Fibroblast of gingiva (primary cell): ENCODE measurements around the gene KCNB1.
A peak's percentile ranks its signal among the peaks of the same experiment; 100 is the strongest.

Experiments used
- DNase-seq: peaks from one replicate; pipeline ENCODE4 v3.0.0-alpha.2; 2011; ENCODE audit warnings: low read depth

KCNB1 gene

GRCh38 chr20:49497398-49497669, 14.9 kb upstream of the KCNB1 start:
- DNase-seq: no peak

DNA sequence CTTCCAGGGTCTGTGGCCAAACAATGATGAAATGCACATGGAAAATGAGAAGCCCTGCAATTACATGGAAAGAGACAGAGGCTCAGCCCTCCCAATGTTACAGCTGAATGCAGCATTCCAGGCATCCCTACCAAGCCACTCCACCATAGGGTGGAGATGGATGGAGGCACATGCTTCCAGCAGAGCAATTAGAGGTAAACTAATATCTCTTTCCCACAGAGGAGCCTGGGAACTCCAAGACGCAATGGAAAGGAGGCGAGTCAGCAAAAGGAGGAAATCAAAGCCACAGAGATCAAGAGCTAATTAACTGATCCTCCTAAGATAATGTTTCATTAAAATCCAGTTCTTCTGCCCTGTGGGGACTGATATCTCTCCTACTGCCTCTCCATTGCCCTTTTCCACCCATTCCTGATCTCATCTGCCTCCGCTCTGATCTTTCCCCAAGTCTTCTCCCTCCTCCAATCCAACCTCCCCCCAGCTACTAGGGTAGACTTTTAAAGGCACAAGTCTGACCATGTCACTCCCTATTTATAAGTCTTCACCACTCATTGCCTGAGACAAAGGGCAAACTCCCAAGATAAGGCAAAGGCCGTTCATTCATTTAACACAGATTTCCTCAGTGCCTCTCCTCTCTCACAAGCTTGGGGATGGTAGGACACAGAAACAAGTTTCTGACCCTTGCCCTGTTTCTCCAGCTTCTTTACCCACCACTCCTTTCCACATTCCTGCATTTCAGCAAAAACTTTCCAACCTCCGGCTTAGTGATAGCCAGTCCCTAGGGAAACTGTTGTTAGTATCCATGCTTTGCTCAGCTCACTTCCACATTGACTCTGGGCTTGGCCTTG, 14.3 kb upstream of the KCNB1 start:
- peak; percentile 22 for DNase-seq

GRCh38 chr20:49496043-49496442, 13.6 kb upstream of the KCNB1 start:
- DNase-seq: no peak

- no peak for DNase-seq
These were observed 8.2 kb upstream of the KCNB1 start for GRCh38 chr20:49490689-49491088.

DNA sequence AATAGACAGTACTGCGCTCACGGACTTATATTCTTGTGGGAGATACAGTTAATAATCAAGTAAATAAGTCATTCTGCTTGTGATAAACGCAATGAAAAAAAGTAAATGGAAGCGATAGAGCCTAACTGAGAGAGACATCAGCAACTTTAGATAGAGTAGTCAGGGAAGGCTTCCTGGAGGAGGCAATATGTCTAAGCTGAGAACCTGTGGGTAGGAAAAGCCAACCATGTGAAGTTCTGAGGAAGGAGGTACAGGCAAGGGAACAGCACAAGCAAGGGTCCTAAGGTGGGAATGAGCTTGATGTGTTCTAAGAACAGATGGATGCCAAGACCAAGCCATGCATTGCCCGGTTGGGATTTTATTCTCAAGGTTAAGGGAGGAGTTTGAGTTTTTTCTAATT, 7.2 kb upstream of the KCNB1 start:
- no peak for DNase-seq

- no peak for DNase-seq
These were observed 3.6 kb upstream of the KCNB1 start for GRCh38 chr20:49486064-49486463.

DNA sequence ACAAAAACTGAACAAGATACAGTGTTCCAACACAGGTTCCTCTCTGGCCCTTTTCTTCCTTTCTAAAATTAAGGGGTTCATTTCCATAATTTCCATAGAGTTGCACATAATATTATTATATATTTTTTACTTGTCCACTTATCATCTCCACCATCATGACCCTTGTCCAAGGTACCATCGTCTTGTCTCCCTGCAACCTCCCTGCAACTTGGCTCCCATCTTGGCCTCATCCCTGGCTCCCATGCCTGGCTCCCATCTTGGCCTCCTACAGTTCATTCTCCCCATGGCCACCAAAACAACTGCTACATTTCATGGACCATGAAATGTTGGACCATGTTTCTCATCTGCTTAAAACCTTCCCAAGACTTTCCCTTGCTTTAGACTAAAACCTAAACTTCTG, 3.1 kb upstream of the KCNB1 start:
- no peak for DNase-seq

DNA sequence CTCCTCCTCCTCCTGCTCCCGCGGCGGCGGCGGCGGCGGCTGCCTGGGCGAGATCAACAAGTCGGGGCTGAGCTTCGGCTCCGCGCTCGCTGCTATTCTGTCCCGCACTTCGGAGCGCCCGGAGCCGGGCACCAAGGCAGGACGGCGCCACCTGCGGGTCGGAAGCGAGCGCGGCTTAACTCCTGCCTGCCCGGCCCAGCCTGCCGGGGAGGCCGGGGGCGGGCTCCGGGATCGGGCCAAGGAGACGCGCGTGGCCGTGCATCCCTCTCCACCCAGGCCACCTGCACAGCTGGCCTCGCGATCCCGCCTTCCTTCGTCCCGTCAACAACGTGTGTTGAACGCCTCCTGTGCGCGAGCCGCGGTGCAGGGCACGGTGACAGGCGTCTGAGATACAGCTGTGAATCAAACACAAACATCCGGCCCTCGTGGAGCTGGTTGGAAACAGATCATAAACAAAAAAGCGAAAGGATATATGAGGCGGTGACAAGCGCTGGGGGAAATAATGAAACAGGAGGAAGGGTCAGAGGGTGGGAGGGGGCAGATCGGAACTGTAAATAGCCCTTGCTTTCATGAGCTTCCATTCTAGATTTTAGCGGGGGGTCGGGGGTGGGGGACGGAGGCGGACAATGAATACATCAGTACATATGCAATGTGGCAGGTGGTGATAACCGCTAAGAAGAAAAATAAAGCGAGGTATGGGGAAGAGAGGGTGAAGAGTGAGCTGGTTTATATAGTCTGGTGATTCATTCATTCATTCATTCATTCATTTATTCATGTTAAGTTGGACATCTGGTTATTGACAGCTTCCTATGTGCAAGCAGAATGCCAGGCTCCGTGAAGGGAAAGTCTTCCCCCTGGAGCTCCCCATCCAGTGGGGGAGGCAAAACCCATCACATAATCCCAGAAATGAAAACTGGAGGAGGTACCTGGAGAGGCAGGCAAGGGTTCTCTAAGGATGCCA, 2.0 kb upstream of the KCNB1 start:
- peak; percentile 60 for DNase-seq

- no peak for DNase-seq
These were observed 1.2 kb upstream of the KCNB1 start for GRCh38 chr20:49483696-49484123.

- DNase-seq: no peak
These were observed 689 bp upstream of the KCNB1 start for GRCh38 chr20:49483018-49483695.

GRCh38 chr20:49482173-49482572, 295 bp downstream of the KCNB1 start:
- no peak for DNase-seq

GRCh38 chr20:49481116-49481515, 1.4 kb downstream of the KCNB1 start:
- DNase-seq: no peak

- no peak for DNase-seq
These were observed 2.2 kb downstream of the KCNB1 start for GRCh38 chr20:49480236-49480635.

DNA sequence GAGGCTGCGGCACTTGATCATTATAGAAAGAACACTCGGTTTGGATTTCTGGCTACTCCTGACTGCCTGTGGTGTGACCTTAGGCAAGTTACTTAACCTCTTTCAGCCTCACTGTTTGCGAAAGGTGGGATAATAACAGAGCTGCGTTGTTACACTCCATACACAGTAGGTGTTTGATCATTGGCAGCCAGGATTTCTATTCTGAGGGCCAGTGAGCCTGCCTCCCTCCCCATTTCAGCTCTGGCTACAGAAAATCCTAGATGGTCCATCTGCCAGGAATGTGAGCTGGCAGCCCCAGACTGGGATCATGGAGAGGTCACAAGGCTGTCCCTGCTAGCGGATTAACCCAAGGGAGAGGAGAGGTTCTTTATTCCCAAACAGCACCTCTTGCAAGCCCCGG, 2.7 kb downstream of the KCNB1 start:
- no peak for DNase-seq

- no peak for DNase-seq
These were observed 3.4 kb downstream of the KCNB1 start for GRCh38 chr20:49478754-49479689.

GRCh38 chr20:49478266-49478665, 4.2 kb downstream of the KCNB1 start:
- no peak for DNase-seq

DNA sequence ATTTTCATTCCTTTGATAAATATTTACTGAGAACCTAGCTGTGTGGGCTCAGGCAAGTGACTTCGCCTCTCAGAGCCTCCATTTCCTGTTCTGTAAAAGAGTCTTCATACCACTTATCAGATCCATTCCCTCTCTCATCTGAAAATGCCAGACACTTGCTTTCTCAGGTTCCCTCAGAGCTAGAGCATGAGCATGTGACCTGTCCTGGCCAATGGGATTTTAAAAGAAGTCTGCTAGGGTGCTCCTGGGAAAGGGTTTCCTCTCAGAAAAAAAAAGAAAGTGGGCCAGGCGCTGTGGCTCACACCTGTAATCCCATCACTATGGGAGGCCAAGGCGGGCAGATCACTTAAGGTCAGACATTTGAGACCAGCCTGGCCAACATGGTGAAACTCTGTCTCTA, 5.3 kb downstream of the KCNB1 start:
- DNase-seq: no peak

GRCh38 chr20:49476016-49476355, 6.5 kb downstream of the KCNB1 start:
- DNase-seq: no peak

DNA sequence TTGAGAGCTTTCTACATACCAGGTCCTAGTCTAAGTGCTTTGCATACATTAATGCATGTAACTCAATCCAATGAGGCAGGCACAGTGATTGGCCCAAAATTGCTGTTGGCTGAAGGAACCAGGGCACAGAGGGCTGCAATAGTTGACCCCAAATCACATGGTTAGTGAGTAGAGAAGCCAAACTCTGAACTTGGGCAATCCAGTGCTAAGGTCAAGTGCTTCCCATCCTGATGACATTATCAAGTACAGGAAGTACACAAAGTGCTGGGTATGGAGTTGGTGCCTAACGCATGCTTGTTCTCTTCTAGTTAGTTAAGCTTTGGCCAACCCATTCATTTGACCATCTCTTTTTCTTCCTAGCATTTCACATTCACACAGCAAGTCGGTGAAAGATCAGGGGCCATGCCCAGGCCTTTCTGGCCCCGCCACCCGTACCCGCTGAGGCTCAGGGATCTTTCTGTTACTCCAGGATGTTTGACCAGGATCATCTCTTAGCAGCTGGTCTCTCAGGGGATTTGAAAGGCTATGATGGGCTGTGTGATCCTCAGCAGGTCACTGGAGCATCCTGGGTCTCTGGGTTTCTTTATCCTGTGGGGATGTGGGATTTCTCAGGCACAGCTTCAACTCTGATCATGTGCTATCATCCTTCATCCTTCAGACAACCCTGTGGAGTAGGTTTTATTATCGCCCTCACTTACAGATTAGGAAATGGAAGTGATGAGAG, 7.0 kb downstream of the KCNB1 start:
- no peak for DNase-seq

DNA sequence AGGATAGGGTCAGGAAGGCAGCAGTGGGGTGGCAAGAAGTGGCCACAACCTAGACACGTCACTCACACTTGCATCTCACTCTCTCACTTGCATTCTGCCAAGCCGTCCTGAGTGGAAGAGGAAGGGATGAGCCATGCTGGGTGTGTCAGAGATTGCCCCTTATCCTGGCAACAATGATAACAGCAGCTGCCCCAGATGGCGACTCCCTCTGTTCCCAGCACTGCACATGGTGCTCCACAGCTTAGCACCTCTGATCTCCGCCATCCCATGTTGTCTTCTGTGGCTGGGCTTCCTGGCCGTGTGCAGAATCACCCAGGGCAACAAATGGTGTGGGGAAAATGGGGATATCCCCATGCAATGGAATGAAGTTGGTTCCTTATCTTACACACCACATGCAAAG, 11.1 kb downstream of the KCNB1 start:
- DNase-seq: no peak

- DNase-seq: no peak
These were observed 11.5 kb downstream of the KCNB1 start for GRCh38 chr20:49470922-49471321.
